GM12878 (cell line): ENCODE measurements around the gene F8A3. TPM values are rescaled to one million over a fixed set of nuclear protein-coding genes. Genes with fewer than 3 reads are reported as not detected.
"Not testable (repeated sequence)": the region's sequence is repeated elsewhere in the genome, so short reads cannot be mapped to it uniquely, and the experiment has no call there.

Experiments
- ATAC-seq: fragments of 200-7000 bp; cut with Tn5 transposase; 3 replicates; pipeline ENCODE4 v1.9.1; 2020; ENCODE audit warnings: mild to moderate bottlenecking, moderate library complexity
- BruUV-seq: library from RNA; stranded (reverse); fragments of 400-500 nt; replicated peaks from 2 replicates; lab custom pipeline; 2021; lab: Mats Ljungman, UMichigan
- CTCF ChIA-PET: fragments of 300-600 bp; sonication (Branson Sonifier 250); formaldehyde crosslinking; extraction: SDS; loops from one replicate; lab custom pipeline; 2021; ENCODE audit warnings: inconsistent platforms; lab: Yijun Ruan, JAX
- POLR2A ChIA-PET: fragments of 350-600 bp; formaldehyde crosslinking; extraction: SDS; loops from one replicate; lab custom pipeline; 2021; ENCODE audit warnings: inconsistent platforms; lab: Charles Lee
- RAD21 ChIA-PET: fragments of 300-600 bp; sonication (Branson Sonifier 250); formaldehyde crosslinking; loops from one replicate; lab custom pipeline; 2023; ENCODE audit warnings: antibody characterized with exemption; ENCODE audit not compliant: unreplicated experiment; lab: Charles Lee
- SMC1A ChIA-PET: fragments of 300-600 bp; sonication (Branson Sonifier 250); formaldehyde crosslinking; loops from one replicate; lab custom pipeline; 2023; ENCODE audit not compliant: unreplicated experiment, uncharacterized antibody; lab: Charles Lee
- DNase-seq: peaks from one replicate; pipeline ENCODE4 v3.0.0-alpha.2; 2011; ENCODE audit warnings: low read depth, low spot score
- FAIRE-seq: peaks from 3 replicates; lab custom pipeline; 2011; peaks lifted over from hg19 to GRCh38; lab: Jason Lieb, UNC
- H2AFZ ChIP-seq: 2 replicates; pipeline ENCODE4 v1.6.0; 2011; ENCODE audit warnings: low read depth, low read length, control low read depth; ENCODE audit not compliant: control insufficient read depth
- H3K27ac ChIP-seq: 2 replicates; pipeline ENCODE4 v1.5.1; 2011; ENCODE audit warnings: control low read depth; ENCODE audit not compliant: control insufficient read depth, insufficient read depth
- H3K27me3 ChIP-seq, 2 experiments: replicated peaks in 1 of 2; 2 replicates each; pipeline versions ENCODE4 v1.6.0 to v1.6.1; 2011; ENCODE audit warnings: low read length in 1 of 2; ENCODE audit not compliant: control insufficient read depth in 2 of 2, insufficient read depth in 2 of 2
- H3K36me3 ChIP-seq, 2 experiments: 2 replicates each; pipeline ENCODE4 v1.5.1; 2011; ENCODE audit warnings: low read length in 1 of 2; ENCODE audit not compliant: control insufficient read depth in 2 of 2, insufficient read depth in 2 of 2
- H3K4me1 ChIP-seq: 2 replicates; pipeline ENCODE4 v1.6.1; 2011; ENCODE audit warnings: mild to moderate bottlenecking, low read length, moderate library complexity, mixed read lengths; ENCODE audit not compliant: control insufficient read depth, insufficient read depth
- H3K4me2 ChIP-seq: 2 replicates; pipeline ENCODE4 v1.6.0; 2011; ENCODE audit warnings: control low read depth; ENCODE audit not compliant: control insufficient read depth, insufficient read depth
- H3K4me3 ChIP-seq: fragments of 200-600 bp; sonication (generic); 2 replicates; pipeline ENCODE4 v1.5.1; 2016
- H3K79me2 ChIP-seq: 2 replicates; pipeline ENCODE4 v1.6.0; 2011; ENCODE audit warnings: low read length; ENCODE audit not compliant: control insufficient read depth, insufficient read depth
- H3K9ac ChIP-seq: 2 replicates; pipeline ENCODE4 v1.8.0; 2011; ENCODE audit warnings: low read length, control low read depth, mixed read lengths; ENCODE audit not compliant: control insufficient read depth, insufficient read depth
- H3K9me3 ChIP-seq: replicated peaks from 3 replicates; pipeline ENCODE4 v1.5.1; 2011; ENCODE audit warnings: mild to moderate bottlenecking, low read length; ENCODE audit not compliant: control insufficient read depth, insufficient read depth
- H4K20me1 ChIP-seq: 2 replicates; pipeline ENCODE4 v1.6.0; 2011; ENCODE audit not compliant: control insufficient read depth, insufficient read depth
- whole genome bisulfite sequencing: methylation state at CpG from one replicate; pipeline ENCODE4 v1.1.6; 2016; ENCODE audit warnings: low lambda C conversion rate; ENCODE audit not compliant: insufficient replicate concordance, insufficient coverage; ENCODE audit errors: missing lambda C conversion rate; 5-methylcytosine and 5-hydroxymethylcytosine counted together
- in situ Hi-C: fragments of 300-500 bp; cut with MboI; formaldehyde crosslinking; loops from 9 replicates; pipeline ENCODE4 v1.14.3; 2018; ENCODE audit warnings: mixed read lengths
- intact Hi-C: fragments of 100-400 bp; cut with micrococcal nuclease; formaldehyde crosslinking; loops from one replicate; pipeline ENCODE4 v1.14.2; 2022; ENCODE audit not compliant: unreplicated experiment
- polyA plus RNA-seq, 11 experiments: library from polyadenylated mRNA; depleted of rRNA in 4 of 11; unstranded in 6 of 11; stranded (reverse) in 5 of 11; fragments of >200 nt; fragmentation: Nextera tagmentation in 4 of 11; fragmentation: Illumina TruSeq in 1 of 11; extraction: Ambion mirVana in 4 of 11; extraction: Trizol in 1 of 11; gene quantifications; 1 replicate in 1 of 11; 2 replicates in 10 of 11; pipeline versions ENCODE4 v1.2.1 to v1.2.3, GENCODE V29; 2011 to 2016; ENCODE audit warnings: inconsistent platforms in 2 of 11, missing spikeins in 2 of 11, low read depth in 1 of 11
- total RNA-seq, 4 experiments: library from RNA; depleted of rRNA in 3 of 4; stranded (reverse); fragments of >200 nt in 3 of 4; fragmentation: Illumina TruSeq in 1 of 4; extraction: Trizol in 1 of 4; gene quantifications; 2 replicates each; pipeline versions ENCODE4 v1.2.1 to v1.2.3, GENCODE V29; 2013 to 2021

The F8A3 gene
- total and polyA plus RNA-seq, 10 of the 15 experiments (the other 5 are each of a cell fraction or from before 2014, with no cell fraction given): 0.04 to 2.4 (median 0.28) TPM; not detected in 3

DNA sequence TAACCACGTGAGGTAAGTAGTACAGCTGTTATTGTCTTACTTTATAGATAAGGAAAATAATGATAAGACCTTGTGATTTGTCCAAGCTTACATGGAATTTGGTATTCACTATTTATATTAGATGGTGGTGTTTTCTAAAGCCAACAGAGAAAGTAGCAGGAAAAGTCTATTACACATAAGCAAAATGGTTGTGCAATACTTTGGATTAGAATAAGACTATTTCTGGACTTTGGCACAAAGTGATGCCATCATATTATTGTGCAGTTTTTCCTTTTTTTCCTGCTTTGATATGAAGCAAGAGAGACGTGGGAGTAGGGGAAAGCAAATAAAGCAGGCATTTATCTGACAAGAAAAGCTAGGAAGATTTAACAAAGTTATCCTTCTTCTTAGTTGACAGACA, 36.7 kb upstream of the F8A3 start:
- H3K9ac ChIP-seq, CTCF ChIA-PET, H3K9me3 ChIP-seq, H2AFZ ChIP-seq, H3K4me3 ChIP-seq, BruUV-seq, RAD21 ChIA-PET, ATAC-seq, SMC1A ChIA-PET, H3K4me2 ChIP-seq, in situ Hi-C loops, H3K27ac ChIP-seq, H3K36me3 ChIP-seq, H3K79me2 ChIP-seq, DNase-seq, H3K27me3 ChIP-seq, POLR2A ChIA-PET, FAIRE-seq, H3K4me1 ChIP-seq, H4K20me1 ChIP-seq, intact Hi-C loops: not testable (repeated sequence)
- no CpG with 5 or more reads among the region's 2 CpGs for WGBS

DNA sequence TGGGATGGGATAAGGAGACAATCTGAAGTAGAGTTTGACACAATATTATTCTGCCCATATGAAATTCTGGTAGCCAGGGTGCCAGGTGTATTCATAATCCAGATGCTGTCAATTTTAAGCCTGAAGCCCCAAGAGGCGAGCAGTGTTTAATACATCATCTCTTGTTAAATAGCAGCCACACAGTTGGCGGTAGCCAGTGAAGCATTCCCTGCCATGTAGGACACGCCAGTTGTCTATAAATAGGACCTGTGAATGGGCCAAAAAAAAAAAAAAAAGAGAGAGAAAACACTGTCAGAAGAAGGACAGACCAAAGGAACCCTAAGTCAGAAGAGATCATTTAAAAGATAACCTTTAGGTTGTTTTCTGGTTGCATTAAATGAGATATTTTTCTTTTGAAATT, 33.0 kb upstream of the F8A3 start:
- WGBS: no CpG with 5 or more reads among the region's 3 CpGs
- H3K4me2 ChIP-seq, BruUV-seq, H4K20me1 ChIP-seq, H3K9me3 ChIP-seq, H3K36me3 ChIP-seq, FAIRE-seq, H3K27ac ChIP-seq, SMC1A ChIA-PET, H3K9ac ChIP-seq, H2AFZ ChIP-seq, POLR2A ChIA-PET, in situ Hi-C loops, H3K27me3 ChIP-seq, H3K4me3 ChIP-seq, H3K79me2 ChIP-seq, intact Hi-C loops, RAD21 ChIA-PET, ATAC-seq, DNase-seq, H3K4me1 ChIP-seq, CTCF ChIA-PET: not testable (repeated sequence)

DNA sequence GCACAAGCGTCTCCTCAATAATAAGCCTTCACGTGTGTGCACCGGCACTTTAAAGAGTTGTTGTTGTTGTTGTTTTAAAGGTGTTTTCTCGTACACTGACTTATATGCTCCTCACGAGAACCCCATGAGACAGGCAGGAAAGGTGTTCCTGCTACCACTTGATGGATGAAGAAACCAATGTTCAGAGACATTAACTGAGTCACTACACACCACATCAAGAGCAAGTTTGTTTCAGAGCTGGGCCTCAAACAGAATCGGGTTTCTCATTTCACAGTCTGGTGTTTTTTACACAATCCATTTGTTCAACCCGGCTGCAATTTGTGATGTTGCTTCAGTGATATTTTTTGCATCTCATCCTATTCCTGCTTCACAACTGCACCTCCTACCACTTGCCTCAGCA, 18.7 kb upstream of the F8A3 start:
- ATAC-seq, RAD21 ChIA-PET: not testable (repeated sequence)
- no CpG with 5 or more reads among the region's 7 CpGs for WGBS

DNA sequence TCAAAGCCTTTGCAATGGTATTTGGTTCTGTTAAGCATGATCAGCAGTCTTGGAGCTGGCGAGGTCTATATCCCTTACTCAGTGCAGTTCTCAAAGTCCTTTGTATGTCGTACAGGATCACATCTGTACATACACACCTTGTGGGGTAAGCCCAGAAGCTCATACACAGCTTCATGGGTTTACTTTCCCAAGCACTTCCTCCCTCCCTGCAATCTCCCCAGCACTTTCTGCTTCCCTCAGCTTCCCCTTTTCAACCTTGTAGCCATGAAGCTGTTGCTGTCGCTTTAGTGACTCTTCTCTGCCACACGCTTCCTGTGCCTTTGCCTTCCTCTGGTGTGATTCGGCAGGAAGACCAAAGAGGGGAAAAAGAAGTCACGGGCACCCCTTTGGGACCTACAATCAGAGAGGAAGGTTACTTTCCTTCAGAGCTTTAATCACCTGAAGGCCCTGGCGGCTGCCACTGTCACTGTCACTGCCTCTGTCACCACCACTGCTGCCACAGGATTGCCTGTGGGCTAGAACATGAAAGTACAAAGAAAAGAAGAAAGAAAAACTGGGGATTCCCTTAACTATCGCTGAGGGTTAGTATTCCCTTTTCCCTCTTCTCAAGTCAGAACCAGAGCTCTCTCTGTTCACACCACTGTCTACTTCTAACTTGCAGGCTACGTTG, 8.0 kb upstream of the F8A3 start:
- POLR2A ChIA-PET, DNase-seq, H3K4me2 ChIP-seq, H3K9me3 ChIP-seq, in situ Hi-C loops, H3K79me2 ChIP-seq, H3K27me3 ChIP-seq, SMC1A ChIA-PET, CTCF ChIA-PET, intact Hi-C loops, H3K4me3 ChIP-seq, H3K4me1 ChIP-seq, H3K27ac ChIP-seq, H2AFZ ChIP-seq, H3K36me3 ChIP-seq, H3K9ac ChIP-seq, H4K20me1 ChIP-seq, RAD21 ChIA-PET, BruUV-seq: not testable (repeated sequence)
- peak; percentile 97 for FAIRE-seq
- ATAC-seq: peak; percentile 92
- no CpG with 5 or more reads among the region's 9 CpGs for WGBS

More for the DNA sequence above, 18.7 kb upstream of the F8A3 start:
- H3K4me3 ChIP-seq, BruUV-seq, DNase-seq, in situ Hi-C loops, SMC1A ChIA-PET, H3K9me3 ChIP-seq, H3K79me2 ChIP-seq, H3K9ac ChIP-seq, POLR2A ChIA-PET, H3K27me3 ChIP-seq, H2AFZ ChIP-seq, H3K4me2 ChIP-seq, H3K27ac ChIP-seq, intact Hi-C loops, CTCF ChIA-PET, H3K36me3 ChIP-seq, H4K20me1 ChIP-seq, H3K4me1 ChIP-seq, FAIRE-seq: not testable (repeated sequence)
